Loucy (cell line): ENCODE data around the gene FADS3.

Experiments used
- EZH2phosphoT487 ChIP-seq: fragments of 200-600 bp; IDR thresholded peaks from 2 replicates; pipeline ENCODE4 v1.6.1; 2018; ENCODE audit warnings: antibody characterized with exemption, mild to moderate bottlenecking, moderate library complexity, borderline replicate concordance
- TF ChIP-seq, protein P1 (sequence below): fragments of 200-600 bp; sonication (generic); conservative IDR thresholded peaks from 2 replicates; pipeline ENCODE4 v1.5.1; 2014; ENCODE audit warnings: mild to moderate bottlenecking, antibody characterized with exemption, low read length

DNA sequence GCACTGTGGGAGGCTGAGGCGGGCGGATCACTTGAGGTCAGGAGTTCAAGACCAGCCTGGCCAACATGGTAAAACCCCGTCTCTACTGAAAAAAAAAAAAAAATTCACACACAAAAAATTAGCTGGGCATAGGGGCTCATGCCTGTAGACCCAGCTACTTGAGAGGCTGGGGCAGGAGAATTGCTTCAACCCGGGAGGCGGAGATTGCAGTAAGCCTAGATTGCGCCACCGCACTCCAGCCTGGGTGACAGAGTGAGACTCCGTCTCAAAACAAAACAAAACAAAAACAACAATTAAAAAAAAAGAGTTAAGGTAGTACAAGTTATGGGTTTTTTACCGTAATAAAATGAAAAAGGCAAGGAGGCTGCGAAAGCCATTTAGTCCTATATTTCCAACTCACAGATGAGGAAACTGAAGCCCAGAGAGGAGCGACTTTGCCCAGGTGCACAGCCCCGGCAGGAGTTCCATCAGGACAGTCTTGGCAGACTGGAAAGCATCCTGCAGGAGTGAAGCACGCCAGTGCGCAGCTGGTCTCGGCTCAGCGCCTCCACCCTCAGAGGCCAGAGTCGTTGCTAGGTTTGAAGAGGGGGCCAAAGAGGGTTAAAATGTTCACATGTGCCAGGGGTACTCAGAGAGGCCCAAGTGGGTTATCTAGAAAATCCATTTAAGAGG, 3.8 kb upstream of the FADS3 start:
- TF ChIP-seq, protein P1, sequence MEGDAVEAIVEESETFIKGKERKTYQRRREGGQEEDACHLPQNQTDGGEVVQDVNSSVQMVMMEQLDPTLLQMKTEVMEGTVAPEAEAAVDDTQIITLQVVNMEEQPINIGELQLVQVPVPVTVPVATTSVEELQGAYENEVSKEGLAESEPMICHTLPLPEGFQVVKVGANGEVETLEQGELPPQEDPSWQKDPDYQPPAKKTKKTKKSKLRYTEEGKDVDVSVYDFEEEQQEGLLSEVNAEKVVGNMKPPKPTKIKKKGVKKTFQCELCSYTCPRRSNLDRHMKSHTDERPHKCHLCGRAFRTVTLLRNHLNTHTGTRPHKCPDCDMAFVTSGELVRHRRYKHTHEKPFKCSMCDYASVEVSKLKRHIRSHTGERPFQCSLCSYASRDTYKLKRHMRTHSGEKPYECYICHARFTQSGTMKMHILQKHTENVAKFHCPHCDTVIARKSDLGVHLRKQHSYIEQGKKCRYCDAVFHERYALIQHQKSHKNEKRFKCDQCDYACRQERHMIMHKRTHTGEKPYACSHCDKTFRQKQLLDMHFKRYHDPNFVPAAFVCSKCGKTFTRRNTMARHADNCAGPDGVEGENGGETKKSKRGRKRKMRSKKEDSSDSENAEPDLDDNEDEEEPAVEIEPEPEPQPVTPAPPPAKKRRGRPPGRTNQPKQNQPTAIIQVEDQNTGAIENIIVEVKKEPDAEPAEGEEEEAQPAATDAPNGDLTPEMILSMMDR: no peak
- TF ChIP-seq EZH2phosphoT487: no peak
